ENCODE data around the gene PODXL.
"Not testable (repeated sequence)": the region's sequence is repeated elsewhere in the genome, so short reads cannot be mapped to it uniquely, and the experiment has no call there.

PODXL gene

DNA sequence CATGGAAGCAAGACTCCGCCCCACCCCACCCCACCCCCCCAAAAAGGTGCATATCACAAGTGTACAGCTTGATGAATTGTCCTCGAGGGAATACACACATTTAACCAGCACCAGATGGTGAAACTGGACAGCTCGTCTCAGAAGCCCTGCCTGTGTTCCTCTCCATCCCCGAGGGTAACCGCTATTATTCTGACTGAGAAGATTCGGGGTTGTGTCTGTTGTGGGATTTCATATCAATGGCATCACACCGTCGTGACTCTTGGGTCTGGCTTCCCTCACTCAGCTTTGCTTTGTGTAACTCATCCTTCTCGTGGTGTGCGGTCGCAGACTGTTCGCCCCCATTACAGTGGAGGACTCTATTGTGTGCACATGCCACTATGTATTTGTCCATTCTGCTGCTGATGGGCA, 18.9 kb downstream of the PODXL start:
- DNase-seq (ENCODE audit: low read depth): no peak

DNA sequence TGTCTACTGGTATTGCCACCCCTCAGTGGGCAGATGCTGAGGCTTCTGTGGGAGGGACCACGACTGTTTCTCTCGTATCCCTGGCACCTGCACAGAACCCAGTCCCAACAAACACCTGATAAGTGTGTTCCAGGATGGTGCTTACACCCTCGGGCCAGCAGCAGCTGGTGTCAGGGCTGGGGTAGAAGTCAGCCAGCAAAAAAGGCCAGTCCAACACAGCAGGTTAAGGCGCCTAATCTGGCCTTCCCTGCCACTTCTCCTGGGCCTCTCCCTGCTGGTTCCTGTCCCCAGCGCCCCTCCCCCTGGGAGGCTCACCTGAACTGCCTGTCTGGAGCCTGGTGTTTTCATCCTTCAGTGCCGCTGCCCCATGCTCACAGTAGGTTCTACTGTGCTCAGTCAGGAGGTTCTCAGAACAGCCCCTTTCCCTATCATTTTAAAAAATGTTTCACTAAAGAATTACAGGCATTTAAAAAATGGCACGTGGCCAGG, 20.0 kb downstream of the PODXL start:
- no peak for DNase-seq (ENCODE audit: low read depth)

DNA sequence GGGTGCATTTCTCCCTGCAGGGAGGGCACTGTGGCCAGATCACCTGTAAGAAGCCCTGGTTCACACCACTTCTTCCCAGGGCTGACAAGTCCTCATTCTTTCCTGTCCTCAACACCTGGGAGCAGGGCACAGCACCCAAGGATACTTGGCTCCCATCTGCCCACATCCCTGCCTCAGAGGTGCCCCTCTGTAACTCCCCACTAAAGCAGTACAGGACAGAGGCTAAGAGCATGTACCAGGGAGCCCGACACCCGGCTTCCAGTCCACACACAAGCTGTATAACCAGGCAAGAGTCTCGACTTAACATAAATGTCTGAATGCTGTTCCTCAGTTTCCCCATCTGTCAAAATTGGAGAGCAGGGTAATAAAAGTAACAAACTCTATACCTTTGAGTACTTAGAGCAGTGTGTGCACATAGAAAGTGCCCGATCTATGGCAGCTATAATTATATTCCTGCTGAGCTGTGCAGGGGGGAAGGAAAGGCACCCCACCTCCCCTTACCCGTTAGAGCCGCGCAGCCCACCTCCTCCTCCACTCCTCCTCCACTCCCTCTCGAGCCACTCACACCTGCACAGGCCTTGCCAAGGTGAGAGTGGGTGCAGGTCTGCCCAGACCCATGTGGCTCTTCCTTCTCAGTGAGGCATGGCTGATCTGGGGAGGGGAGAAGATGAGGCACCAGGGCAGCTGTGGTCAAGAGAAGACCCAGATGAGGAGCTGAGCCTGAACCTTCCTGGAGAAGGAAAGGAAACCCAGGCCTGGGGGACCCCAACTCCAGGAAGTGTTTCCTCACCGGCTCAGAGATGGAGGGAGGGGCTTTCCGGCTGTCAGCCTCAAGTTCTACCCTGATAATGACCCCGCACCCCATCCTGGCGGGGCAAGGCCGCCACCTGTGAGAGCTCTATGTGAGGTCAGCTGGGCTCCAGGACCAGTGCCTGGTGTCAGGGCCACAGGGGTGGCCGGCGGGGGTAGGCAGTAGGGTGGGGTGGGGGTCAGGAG, 22.6 kb downstream of the PODXL start:
- DNase-seq (ENCODE audit: low read depth): no peak

DNA sequence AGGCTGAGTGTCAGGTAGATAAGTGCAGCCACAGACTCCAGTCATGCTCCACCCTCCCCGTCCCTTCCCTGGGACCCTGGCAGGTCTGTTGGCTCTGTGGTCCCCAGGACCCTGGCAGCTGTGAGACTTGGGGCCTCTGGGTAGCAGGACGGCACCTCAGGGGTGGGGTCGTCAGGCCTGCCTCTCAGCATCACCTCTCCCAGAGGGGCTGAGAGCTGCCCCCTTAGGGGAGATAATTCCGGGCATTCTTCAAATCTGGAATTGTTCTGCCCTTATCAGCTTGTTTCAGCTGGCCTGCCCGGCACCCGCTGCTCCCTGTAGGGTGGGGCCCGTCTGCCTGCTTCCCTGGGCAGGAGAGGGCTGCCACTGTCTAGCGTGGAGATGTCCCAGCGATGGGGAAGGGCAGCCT, 23.3 kb downstream of the PODXL start:
- no peak for DNase-seq (ENCODE audit: low read depth)

DNA sequence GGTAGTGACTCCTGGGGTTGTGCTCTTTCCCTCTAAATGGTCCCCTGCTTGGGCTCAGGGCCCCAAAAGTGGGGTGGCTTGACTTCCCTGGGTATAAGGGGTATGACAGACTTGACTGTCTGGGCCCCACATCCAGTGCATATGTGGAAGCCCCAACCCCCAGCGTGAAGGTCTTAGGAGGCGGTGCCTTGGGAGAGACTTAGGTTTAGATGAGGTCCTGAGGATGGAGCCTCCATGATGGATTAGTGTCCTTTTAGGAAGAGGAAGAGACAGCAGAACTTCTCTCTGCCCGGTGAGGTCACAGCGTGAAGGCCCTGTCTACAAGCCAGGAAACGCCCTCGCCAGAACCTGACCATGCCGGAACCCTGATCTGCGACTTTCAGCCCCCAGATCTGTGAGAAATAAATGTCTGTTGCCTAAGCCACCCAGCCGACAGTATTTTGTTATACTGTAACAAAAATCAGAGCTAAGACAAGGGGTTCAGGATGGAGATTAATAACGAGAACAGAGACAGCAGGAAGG, 23.8 kb downstream of the PODXL start:
- no peak for DNase-seq (ENCODE audit: low read depth)

DNA sequence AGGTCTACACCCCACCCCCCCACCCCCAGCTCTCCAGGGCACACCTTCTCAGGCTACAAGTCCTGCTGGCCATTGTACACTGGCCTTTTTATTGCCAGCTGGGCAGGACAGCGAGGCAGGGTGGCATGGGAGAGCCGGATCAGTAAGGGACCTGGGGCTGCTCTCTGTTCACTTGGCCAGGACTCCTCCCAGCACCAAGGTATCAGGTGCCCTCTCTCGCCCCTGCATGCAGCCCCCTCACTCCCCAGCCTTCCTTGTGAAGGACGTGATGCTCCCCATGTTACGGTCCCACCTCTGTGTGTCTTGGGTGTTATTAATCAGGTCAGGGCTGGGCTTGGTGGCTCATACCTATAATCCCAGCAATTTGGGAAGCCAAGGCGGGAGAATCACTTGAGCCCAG, 26.3 kb downstream of the PODXL start:
- DNase-seq (ENCODE audit: low read depth): no peak

DNA sequence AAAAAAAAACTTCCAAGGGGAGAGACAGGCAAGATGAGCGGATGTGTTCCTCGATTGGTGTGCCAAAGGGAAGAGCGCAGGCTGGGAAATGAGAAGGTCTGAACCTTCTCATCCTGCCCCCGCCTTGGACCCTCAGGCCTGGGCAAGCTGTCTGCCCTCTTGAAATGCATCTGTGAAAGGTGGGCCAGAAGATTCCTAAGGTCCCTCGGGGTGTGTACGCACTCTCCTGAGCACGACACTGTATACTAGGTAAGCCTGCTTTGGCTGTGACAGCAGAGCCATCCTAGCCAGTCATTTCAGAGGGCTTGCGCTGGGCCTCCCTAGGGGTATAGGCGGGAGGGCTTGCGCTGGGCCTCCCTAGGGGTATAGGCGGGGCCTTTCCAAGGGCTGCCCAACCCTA, 26.8 kb downstream of the PODXL start:
- DNase-seq (ENCODE audit: low read depth): no peak

DNA sequence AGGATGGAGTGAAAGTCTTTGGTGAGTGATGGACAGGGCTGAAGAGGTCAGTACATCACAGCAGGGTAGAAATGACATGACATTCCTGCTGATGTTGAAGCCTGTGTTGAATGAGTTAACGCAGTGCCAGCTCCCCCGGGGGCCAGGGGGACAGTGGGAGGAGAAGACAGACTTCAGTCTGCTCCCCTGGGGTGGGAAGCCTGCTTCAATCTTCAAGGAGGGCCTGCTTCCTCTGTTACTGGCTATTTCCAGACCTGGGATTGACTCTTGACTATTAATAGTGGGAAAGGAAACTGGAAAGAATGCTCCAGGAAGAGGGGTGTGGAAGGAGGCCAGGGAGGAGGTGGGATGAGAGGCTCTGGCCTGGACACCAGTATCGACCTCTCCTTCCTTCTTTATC, 27.2 kb downstream of the PODXL start:
- no peak for DNase-seq (ENCODE audit: low read depth)

DNA sequence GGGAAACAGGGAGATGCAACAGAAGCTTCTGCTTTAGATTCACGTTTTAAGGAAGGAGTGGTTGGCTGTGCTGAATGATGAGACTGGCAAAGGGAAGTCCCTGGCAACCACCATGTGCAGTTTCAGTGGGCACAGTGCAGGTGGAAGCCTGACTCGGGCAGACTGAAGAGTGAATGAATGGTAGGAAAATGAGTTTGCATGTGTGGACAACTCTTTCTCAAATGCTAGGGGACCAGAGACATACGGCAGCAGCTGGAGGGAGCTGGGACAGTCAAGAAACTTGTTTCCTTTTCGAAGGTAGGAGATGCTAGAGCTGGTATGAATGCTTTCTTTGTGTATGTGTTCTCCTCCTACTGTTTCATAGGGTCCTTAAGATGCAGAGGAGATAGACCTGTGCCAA, 29.0 kb downstream of the PODXL start:
- no peak for DNase-seq (ENCODE audit: low read depth)

DNA sequence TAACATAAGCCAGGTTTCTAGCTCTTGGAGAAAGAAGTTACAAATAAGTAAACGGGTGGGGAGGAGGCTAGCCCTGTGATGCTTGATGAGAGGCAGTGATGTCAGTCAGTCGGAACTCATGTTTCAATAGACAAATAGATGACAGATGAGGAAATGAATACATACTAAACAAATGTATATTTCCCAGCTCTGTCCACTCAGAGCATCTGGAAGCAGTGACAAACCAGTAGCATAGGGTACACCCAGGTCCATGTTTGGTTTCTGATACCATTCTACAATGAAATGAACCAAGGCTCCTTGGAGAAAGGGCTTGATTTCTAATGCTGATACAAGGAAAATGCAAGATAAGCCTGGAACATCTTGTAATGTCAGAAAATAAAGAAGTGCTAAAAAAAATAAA, 30.6 kb downstream of the PODXL start:
- DNase-seq (ENCODE audit: low read depth): no peak

DNA sequence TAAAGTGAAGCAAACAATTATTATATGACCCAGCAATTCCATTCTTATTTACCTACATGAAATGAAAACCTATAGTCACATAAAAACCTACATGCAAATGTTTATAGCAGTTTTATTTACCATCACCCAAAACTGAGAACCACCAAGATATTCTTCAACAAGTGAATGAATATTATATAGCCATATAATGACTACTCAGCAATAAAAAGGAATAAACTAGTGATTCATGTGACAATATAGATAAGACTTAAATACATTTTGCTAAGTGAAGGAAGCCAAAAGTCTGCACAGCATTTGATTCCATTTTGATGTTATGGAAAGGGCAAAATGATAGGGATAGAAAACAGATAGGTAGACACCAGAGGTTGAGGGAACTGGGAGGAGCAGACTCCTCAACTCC, 31.7 kb downstream of the PODXL start:
- DNase-seq (ENCODE audit: low read depth): no peak

DNA sequence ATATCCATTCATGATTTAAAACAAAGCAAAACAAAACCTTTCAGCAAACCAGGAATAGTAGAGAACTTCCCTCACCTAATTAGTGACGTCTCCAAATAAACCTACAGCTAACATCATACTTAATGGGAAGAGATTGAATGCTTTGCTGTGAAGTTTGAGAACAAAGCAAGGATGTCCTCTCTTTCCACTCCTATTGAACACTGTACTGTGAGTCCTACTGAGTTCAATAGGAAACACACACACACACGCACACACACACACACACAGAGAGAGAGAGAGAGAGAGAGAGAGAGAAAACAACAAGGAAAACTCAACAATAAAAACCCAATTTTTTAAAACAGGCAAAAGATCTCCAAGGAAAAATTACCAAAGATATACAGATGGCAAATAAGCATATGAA, 32.3 kb downstream of the PODXL start:
- no peak for DNase-seq (ENCODE audit: low read depth)

DNA sequence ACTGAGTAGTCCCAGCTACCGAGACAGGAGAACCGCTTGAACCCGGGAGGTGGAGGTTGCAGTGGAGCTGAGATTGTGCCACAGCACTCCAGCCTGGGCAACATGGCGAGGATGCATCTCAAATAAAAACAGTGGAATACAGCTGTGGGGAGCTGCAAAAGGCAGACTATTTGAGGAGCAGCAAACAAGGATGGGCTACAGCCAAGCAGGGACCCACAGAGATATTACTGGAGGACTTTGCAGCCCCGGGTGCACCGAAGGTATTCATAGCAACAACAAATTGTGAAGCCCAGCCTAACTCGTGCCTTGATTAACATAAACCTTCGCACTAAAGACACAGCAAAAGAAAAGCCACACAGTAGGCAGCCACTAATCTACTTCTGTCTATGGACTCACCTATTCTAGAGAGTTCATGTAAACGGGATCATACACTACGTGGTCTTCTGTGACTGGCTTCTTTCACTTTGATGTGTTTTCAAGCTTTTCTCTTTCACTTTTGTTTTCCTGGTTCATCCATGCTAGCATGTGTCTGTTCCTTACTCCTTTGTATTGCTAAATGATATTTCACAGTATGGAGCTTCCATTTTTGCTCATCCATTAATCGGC, 34.0 kb downstream of the PODXL start:
- DNase-seq (ENCODE audit: low read depth): no peak

DNA sequence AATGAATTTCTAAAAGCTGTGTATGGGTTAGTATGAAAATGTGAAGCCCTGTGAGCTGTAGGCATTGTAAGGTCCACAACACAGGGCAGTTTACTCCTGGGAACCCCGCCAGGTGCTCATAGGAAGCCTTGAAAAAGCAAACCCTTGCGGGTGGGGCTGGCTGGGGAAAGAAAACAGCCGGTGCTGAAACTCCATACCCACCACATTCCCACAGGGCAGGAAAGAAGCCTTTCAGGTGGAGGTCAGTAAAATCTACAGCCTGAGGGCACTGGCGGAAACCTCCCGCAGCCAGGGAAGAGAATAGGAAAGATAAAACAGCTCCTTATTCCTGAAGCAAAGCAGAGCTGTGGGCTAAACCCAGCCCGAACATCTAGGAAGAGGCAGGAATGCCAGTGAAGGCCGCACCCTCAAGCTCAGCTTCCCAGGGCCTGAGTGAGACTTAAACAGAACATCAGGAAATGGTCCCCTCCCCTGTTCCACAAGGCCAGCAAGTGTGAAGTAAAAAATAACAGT, 34.7 kb downstream of the PODXL start:
- DNase-seq (ENCODE audit: low read depth): no peak

DNA sequence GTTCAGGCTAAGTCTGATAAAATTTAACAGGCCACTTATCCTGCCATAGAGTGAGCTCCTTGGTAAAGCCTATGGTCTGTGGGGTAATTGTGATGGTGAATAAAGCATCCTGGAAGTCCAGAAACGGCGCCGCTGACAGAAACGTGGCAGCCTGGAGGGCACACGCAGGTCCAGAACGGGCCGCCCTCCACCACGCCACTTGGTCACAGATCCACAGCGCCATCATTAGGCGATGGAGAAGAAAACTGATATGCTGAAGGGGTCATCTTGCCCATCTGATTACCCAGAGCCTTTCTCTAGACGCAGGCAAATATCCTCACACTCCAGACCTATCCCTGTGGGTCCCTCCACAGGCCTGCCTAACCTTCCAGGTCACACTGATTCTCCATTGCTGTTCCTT, 37.8 kb downstream of the PODXL start:
- DNase-seq (ENCODE audit: low read depth): no peak

DNA sequence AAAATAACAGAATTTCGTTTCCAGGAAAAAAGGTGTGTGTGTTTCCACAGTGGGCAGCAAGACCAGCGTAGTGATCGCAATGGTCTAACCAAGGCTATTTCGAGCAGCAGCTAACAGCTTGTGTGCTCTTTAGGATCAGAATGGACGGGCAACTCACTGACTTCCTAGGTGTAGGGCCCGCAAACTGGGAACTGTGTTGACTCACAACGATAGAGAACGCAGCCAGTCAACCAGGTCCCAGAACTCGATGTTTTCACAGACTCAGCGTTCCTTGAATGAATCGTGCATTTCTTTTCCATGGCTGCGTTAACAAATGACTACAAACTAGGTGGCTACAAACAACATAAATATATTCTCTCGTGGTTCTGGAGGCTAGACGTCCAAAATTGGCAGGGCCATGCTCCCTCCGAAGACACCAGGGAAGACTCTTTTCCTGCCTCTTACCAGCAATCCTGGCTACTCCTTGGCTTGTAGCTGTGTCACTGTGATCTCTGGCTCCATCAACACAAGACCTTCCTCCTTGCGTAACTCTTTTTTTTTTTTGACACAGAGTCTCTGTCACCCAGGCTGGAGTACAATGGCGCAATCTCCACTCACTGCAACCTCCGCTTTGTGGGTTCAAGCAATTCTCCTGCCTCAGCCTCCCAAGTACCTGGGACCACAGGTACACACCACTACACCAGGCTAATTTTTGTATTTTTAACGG, 39.1 kb downstream of the PODXL start:
- no peak for DNase-seq (ENCODE audit: low read depth)

DNA sequence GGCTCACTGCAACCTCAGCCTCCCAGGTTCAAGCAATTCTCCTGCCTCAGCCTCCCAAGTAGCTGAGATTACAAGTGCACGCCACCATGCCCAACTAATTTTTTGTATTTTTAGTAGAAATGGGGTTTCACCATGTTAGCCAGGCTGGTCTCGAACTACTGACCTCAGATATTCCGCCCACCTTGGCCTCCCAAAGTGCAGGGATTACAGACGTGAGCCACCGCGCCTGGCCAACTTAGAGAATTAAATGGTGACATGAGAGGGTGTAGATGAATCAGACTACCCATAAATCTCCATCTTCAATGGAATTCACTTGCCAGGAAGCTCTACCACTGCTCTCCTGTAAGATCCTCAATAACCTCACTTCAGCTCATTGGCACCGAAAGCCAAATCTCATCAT, 41.0 kb downstream of the PODXL start:
- not testable (repeated sequence) for DNase-seq (ENCODE audit: low read depth)

DNA sequence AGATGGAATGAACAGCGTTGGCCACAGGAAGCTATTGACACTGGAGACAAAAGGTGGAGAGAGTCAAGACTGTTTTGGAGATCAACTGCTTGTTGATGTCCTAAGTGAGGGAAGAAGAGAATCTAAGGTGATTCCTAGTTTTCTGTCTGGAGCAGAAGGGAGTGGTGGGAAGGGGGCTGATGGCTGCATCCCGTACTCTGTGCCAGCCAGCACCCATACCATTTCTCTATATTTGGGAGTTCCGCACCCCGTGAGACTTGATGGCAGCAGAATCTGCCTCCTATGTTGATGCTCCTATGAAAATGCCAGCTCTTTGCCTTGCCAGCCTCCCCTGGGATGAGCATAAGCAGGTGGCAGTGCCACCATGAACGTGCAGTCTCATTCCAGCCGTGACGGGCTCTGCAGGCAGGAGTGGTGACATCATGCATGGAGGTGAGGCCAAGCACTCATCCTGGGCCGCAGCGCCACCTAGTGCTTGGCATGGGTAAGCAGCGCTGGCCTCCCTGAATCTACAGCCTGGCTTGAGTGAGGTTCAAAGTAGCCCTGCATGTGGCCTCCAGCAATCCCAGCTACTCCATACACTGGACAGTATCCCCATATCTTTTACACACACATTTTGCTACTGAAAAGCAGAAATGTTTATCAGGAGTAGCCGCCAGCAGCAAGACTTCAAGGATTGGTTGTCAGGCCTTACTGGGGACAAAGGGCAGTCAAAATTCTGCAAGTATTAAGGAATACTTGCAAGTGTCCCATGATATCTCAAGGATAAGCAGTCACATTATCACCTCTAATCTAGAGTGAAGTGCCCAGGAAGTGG, 43.0 kb downstream of the PODXL start:
- DNase-seq (ENCODE audit: low read depth): peak; percentile 57

DNA sequence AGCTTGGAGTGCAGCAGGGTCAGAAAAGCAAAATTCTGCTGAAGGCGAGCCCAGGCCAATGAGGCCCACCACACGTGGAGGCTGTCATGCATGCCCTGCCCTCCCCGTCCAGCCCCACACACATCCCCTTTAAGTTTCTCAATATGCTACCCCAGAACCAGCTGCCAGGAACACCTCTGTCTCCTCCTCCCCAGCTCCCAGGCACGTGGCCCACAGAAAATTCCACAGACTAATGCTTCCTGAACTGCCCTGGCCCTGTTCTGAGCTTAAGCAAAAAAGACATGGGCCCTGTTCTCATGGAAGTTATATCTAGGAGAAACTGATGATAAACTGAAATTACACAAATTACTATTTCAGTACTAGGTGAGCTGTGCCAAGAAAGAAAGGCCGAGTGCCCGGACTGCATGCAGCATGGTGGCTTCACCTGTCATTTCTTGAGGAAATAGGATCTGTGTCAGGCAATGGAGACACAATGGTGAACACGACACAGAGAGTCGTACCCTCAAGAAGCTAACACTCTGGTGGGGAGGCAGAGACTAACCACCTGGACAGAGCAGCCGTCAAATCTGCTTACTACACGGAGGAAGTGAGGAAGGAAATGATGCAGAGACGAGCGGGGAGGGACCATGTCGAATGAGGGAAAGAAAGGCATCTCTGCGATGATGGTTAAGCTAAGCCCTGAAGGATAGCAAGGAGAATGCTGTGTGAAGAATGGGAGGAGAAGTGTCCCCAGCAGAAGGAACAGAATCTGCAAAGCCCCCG, 44.5 kb downstream of the PODXL start:
- no peak for DNase-seq (ENCODE audit: low read depth)

DNA sequence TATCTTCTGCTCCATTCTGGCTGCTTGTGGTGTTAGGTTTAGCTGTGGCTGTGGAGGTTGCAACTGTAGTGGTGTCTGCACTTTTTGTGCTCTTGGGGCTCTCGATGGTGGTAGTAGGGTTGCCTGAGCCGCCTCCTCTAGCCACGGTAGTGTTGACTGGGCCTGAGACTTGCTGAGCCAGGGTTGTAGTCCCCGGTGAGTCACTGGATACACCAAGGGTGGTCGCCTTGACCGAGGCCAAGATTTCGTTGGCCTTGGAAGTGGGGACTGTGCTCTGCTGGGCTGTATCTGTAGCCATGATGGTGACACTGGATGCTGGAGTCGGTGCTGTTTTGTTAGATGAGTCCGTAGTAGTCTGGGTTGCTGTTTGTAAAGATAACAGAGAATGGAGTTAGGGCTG, 45.4 kb downstream of the PODXL start:
- DNase-seq (ENCODE audit: low read depth): no peak

DNA sequence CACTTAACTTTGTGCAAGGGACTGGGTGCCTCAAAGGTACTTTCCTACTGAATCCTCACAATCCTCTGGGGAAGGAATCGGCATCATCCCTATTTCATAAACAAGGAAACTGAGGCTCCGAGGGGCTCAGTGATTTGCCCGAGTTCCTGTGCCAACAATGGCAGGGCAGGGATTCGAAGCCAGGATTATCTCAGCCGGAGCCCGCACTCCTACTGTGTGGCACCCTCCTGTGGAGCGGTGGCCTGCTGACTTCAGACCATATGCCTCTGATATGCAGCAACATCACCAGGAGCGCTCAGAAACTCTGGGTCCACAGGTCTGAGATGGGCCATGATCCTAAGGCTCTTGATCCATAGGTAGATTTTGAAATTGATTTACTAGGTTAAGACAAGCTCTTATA, 46.6 kb downstream of the PODXL start:
- no peak for DNase-seq (ENCODE audit: low read depth)

Data from GM04504 (cell line).